Fibroblast of pulmonary artery (primary cell): ENCODE results near the gene MARCHF3.
A peak's percentile ranks its signal among the peaks of the same experiment; 100 is the strongest.
"Not testable (repeated sequence)": the region's sequence is repeated elsewhere in the genome, so short reads cannot be mapped to it uniquely, and the experiment has no call there.

Experiments
- DNase-seq: peaks from one replicate; pipeline ENCODE4 v3.0.0-alpha.2; 2010; ENCODE audit warnings: low read depth
- H3K4me3 ChIP-seq: replicated peaks from 2 replicates; pipeline ENCODE4 v1.5.1; 2011; ENCODE audit warnings: low read depth, mild to moderate bottlenecking, control low read depth, low read length, moderate library complexity
- CTCF ChIP-seq: IDR thresholded peaks from 2 replicates; pipeline ENCODE4 v1.5.1; 2011; ENCODE audit warnings: mild to moderate bottlenecking, control low read depth, low read length, inconsistent platforms; ENCODE audit errors: missing control alignments

Gene MARCHF3

GRCh38 chr5:127031147-127031862 lies 947 bp upstream of the MARCHF3 start:
- H3K4me3 ChIP-seq, result peak overlapping the region; percentile 80
- DNase-seq, result no peak
- no peak for TF ChIP-seq CTCF

GRCh38 chr5:127029581-127030258 lies 638 bp downstream of the MARCHF3 start:
- DNase-seq, result peak; percentile 74
- peak overlapping the region; percentile 80 for H3K4me3 ChIP-seq
- TF ChIP-seq CTCF, result peak; percentile 58

- peak overlapping the region; percentile 80 for H3K4me3 ChIP-seq
- TF ChIP-seq CTCF, result no peak
- no peak for DNase-seq
Measured at GRCh38 chr5:127028822-127029457, 1.4 kb downstream of the MARCHF3 start.

GRCh38 chr5:127027539-127027938 lies 2.8 kb downstream of the MARCHF3 start:
- TF ChIP-seq CTCF, result no peak
- no peak overlapping the region for H3K4me3 ChIP-seq
- DNase-seq, result no peak

GRCh38 chr5:127026166-127026565 lies 4.2 kb downstream of the MARCHF3 start:
- TF ChIP-seq CTCF, result no peak
- no peak overlapping the region for H3K4me3 ChIP-seq
- no peak for DNase-seq

- no peak for DNase-seq
- no peak overlapping the region for H3K4me3 ChIP-seq
- no peak for TF ChIP-seq CTCF
Measured at GRCh38 chr5:127025467-127025866, 4.9 kb downstream of the MARCHF3 start.

- no peak for TF ChIP-seq CTCF
- no peak for DNase-seq
Measured at GRCh38 chr5:127024821-127025220, 5.5 kb downstream of the MARCHF3 start.

GRCh38 chr5:127023552-127024191 lies 6.7 kb downstream of the MARCHF3 start:
- not testable (repeated sequence) for DNase-seq, H3K4me3 ChIP-seq

More at GRCh38 chr5:127024821-127025220, 5.5 kb downstream of the MARCHF3 start:
- H3K4me3 ChIP-seq, result no peak overlapping the region
